Nephron (organoid): ENCODE results near the gene SUN5.
"Not testable (repeated sequence)": the region's sequence is repeated elsewhere in the genome, so short reads cannot be mapped to it uniquely, and the experiment has no call there.

ENCODE experiments used
- H3K27ac Mint-ChIP-seq, 3 experiments: 2 replicates each; pipeline ENCODE4 v1.8.0; 2020; ENCODE audit warnings: mixed read lengths in 3 of 3, mild to moderate bottlenecking in 2 of 3, moderate library complexity in 1 of 3
- H3K27me3 Mint-ChIP-seq: 2 replicates; pipeline ENCODE4 v1.8.0; 2021; ENCODE audit warnings: low read depth, mild to moderate bottlenecking, moderate library complexity, mixed read lengths
- H3K36me3 Mint-ChIP-seq: 2 replicates; pipeline ENCODE4 v1.8.0; 2020; ENCODE audit warnings: low read depth, mixed read lengths
- H3K4me1 Mint-ChIP-seq: 2 replicates; pipeline ENCODE4 v1.8.0; 2020; ENCODE audit warnings: mixed read lengths
- H3K4me3 Mint-ChIP-seq, 3 experiments: 2 replicates each; pipeline ENCODE4 v1.8.0; 2020; ENCODE audit warnings: mild to moderate bottlenecking in 3 of 3, mixed read lengths in 3 of 3, moderate library complexity in 2 of 3
- H3K9me3 Mint-ChIP-seq: 2 replicates; pipeline ENCODE4 v1.8.0; 2020; ENCODE audit warnings: mixed read lengths
- TF ChIP-seq, protein P1 (sequence below), 3 experiments: fragments of 200-600 bp; sonication (generic); IDR thresholded peaks; one replicate each; pipeline ENCODE4 v1.5.0; 2021; ENCODE audit warnings: antibody characterized with exemption in 3 of 3; ENCODE audit not compliant: unreplicated experiment in 3 of 3

Gene SUN5

DNA sequence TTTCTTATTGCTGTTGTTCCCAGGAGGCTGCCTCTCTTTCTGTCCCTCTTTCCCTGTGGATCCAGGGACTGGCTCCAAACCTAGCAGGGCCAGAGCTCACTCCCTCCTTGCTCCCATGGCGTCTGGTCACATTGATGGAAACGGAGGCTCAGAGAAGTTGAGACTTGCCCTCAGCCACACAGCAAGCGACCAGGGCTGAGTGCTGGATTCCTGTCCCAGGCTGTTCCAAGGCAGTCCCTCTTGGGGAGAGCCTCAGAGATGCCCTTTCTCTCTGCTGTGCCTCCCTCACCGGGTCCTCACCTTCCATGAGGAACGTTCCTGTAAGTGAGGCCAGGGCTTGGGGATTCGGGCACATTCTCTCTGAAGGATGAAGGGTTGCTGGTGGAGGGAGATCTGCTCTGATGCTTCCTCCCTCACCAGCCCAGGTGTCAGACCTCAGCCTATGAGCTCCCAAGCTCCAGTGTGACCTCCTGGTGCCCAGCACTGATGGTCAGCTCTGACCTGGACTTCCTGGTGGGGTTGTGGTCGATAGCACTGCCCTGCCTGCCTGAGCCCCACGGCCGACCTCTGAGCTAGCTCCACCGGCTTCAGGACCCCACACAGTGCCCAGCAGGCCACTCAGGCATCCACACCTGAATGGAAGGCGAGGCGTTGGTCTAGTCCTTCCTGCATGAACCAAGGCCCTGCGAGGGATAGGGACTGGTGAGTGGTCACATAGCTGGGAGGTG, 26.8 kb downstream of the SUN5 start:
- Mint-ChIP-seq H3K27me3 (peaks cover 3% of the 10 kb centered on the region), H3K4me1 (peaks cover 10% of the 10 kb centered on the region), H3K9me3 (no peaks in the 10 kb centered on the region), H3K36me3 (no peaks in the 10 kb centered on the region), H3K27ac (no peak overlapping the region), H3K4me3 (no peak overlapping the region)
- TF ChIP-seq, protein P1, sequence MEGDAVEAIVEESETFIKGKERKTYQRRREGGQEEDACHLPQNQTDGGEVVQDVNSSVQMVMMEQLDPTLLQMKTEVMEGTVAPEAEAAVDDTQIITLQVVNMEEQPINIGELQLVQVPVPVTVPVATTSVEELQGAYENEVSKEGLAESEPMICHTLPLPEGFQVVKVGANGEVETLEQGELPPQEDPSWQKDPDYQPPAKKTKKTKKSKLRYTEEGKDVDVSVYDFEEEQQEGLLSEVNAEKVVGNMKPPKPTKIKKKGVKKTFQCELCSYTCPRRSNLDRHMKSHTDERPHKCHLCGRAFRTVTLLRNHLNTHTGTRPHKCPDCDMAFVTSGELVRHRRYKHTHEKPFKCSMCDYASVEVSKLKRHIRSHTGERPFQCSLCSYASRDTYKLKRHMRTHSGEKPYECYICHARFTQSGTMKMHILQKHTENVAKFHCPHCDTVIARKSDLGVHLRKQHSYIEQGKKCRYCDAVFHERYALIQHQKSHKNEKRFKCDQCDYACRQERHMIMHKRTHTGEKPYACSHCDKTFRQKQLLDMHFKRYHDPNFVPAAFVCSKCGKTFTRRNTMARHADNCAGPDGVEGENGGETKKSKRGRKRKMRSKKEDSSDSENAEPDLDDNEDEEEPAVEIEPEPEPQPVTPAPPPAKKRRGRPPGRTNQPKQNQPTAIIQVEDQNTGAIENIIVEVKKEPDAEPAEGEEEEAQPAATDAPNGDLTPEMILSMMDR (IDR thresholded peaks at IDR 0.05; ENCODE audit: unreplicated experiment in 3 of 3): no peak

DNA sequence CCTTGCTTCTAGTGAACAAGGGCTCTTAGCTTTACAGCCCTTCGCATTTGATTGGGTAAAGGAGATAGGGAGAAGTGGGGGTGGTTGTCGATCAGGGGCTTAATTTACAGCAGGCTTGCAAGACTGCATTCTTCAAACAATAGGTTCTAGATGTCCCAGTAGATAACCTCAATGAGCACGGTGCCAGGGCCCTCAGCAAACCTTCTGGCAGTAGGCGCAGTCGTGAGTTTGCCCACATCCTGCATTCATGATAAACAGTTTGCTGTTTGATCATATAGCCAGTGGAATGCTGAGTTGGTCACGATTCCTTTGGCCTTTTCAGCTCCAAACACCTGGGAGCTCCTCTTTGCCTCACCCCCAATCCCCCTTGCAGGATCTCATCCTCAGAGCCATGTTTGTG, 27.5 kb downstream of the SUN5 start:
- no peak overlapping the region for H3K27ac Mint-ChIP-seq
- peaks cover 5% of the 10 kb centered on the region for H3K4me1 Mint-ChIP-seq
- TF ChIP-seq, protein P1 (IDR thresholded peaks at IDR 0.05; ENCODE audit: unreplicated experiment in 3 of 3): no peak
- no peaks in the 10 kb centered on the region for H3K9me3 Mint-ChIP-seq
- no peak overlapping the region for H3K4me3 Mint-ChIP-seq
- H3K36me3 Mint-ChIP-seq: no peaks in the 10 kb centered on the region
- H3K27me3 Mint-ChIP-seq: peaks cover 3% of the 10 kb centered on the region

DNA sequence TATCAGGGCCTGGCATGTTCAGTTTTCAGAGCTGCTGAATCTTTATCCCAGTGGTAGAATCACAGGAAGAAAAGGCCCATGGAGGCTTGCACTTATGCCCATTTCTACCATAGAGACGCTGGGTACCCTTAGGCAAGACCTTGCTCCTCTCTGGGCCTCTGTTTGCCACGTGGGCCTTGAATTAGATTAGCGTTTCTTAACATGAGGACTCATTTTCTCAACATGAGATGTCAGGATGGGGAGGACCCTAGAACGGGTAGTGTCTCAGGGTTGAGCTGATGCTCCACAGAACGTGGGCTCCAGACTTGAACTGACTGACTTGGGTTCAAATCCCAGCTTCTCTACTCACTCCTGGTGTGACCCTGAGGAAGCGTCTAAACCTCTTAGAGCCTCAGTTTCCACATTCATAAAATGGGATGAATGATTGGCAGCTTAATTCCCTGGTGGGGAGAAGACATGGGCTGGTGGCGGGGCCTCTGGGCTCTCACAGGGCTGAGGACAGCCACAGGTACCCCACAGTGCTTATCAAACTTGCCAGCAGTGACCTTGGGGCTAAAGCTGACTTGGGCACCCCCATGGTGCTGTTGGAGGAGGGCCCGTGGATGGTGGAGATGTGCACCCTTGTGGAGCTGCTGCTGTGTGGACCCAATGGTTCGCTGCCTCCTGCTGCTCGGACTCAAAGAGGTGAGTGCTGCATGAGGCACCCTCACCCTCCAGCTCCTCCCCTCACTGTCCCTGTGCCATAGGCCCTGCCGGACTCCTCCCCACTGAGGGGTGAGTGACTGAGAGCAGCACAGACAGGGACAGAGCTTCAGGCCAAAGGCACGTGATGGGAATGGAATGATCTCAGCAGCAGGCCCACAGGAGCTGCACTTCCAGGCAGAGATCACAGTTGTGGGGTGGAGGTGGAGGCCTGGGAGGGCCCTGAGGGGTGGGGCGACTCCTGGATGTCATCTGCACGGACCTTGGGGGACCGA, 28.2 kb downstream of the SUN5 start:
- TF ChIP-seq, protein P1 (IDR thresholded peaks at IDR 0.05; ENCODE audit: unreplicated experiment in 3 of 3): no peak
- Mint-ChIP-seq H3K27me3 (peaks cover 3% of the 10 kb centered on the region), H3K36me3 (no peaks in the 10 kb centered on the region), H3K4me3 (no peak overlapping the region), H3K9me3 (no peaks in the 10 kb centered on the region), H3K4me1 (peaks cover under 1% of the 10 kb centered on the region), H3K27ac (no peak overlapping the region)

DNA sequence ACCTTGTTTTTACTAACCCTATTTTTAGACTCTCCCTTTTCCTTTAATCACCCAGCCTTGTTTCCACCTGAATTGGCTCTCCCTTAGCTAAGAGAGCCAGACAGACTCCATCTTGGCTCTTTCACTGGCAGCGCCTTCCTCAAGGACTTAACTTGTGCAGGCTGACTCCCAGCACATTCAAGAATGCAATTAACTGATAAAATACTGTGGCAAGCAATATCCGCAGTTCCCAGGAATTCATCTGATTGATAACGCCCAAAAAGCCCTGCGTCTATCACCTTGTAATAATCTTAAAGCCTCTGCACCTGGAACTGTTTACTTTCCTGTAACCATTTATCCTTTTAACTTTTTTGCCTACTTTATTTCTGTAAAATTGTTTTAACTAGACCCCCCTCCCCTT, 29.1 kb downstream of the SUN5 start:
- H3K36me3 Mint-ChIP-seq, H3K4me3 Mint-ChIP-seq, H3K27me3 Mint-ChIP-seq, H3K4me1 Mint-ChIP-seq, H3K9me3 Mint-ChIP-seq, H3K27ac Mint-ChIP-seq: not testable (repeated sequence)

DNA sequence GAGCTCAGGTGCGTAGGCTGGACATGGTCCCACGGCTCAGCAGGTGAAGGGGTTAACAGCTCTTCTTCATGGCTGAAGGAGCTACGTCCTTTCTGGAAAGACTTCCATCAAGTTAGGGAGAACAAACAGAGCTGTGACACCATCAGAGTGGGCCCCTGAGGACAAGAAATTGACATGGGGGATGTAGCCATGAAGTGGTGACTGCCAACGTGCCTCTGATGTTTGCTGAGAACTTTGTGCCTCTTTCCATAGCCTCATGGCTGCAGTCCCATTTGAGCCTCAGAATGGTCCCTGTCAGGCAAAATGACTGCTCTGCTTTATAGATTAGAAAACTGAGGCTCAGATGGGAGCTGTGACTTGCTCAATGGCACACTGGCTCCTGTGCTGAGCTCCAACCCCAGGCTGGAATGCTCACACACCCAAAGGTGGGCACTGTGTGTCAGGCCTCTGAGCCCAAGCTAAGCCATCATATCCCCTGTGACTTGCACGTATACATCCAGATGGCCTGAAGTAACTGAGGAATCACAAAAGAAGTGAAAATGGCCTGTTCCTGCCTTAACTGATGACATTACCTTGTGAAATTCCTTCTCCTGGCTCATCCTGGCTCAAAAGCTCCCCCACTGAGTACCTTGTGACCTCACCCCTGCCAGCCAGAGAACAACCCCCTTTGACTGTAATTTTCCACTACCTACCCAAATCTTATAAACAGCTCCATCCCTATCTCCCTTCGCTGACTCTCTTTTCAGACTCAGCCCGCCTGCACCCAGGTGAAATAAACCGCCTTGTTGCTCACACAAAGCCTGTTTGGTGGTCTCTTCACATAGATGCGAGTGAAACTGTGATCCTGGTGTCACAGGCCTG, 29.8 kb downstream of the SUN5 start:
- H3K27ac Mint-ChIP-seq, H3K9me3 Mint-ChIP-seq, H3K4me3 Mint-ChIP-seq, H3K36me3 Mint-ChIP-seq, H3K4me1 Mint-ChIP-seq, H3K27me3 Mint-ChIP-seq: not testable (repeated sequence)

DNA sequence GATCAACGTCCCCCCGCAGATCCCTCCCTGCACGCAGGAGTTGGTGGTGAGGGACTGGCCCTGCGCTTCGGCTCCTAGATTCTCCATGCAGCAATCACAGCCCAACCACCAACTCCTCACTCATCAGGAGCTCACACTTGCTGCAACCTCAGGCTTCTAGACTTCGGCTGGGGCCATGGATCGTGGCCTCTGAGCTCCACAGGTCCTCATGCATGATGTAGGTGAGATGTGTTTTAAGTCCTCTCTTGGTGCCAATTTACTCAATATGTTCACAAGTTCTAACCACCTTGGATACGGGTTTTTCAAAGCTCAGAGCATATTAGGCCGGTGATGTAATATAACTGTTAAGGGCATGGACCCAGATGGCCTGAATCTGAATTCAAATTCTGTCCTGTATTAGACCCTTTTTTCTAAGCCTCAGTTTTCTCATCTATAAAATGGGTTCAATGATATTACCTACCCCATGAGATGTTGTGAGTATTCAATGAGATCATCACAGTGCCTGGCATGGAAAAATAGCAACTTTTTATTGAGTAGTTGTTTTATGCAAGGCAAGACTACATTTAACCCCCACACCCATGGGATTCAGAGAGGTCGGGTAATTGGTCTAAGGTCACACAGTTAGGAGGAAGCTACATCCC, 31.0 kb downstream of the SUN5 start:
- no peaks in the 10 kb centered on the region for H3K9me3 Mint-ChIP-seq
- peaks cover 8% of the 10 kb centered on the region for H3K27me3 Mint-ChIP-seq
- H3K27ac Mint-ChIP-seq: no peak overlapping the region
- H3K4me3 Mint-ChIP-seq: no peak overlapping the region
- H3K4me1 Mint-ChIP-seq: no peaks in the 10 kb centered on the region
- no peaks in the 10 kb centered on the region for H3K36me3 Mint-ChIP-seq
- TF ChIP-seq, protein P1 (IDR thresholded peaks at IDR 0.05; ENCODE audit: unreplicated experiment in 3 of 3): no peak
